HG02938 (cell line): ENCODE results near the gene RIN1.
"Not testable (repeated sequence)": the region's sequence is repeated elsewhere in the genome, so short reads cannot be mapped to it uniquely, and the experiment has no call there.

ENCODE experiments used
- ATAC-seq: cut with Tn5 transposase; IDR thresholded peaks from one replicate; pipeline ENCODE4 v1.9.1; 2021; ENCODE audit warnings: mild to moderate bottlenecking, moderate library complexity; ENCODE audit not compliant: unreplicated experiment

Gene RIN1, protein sequence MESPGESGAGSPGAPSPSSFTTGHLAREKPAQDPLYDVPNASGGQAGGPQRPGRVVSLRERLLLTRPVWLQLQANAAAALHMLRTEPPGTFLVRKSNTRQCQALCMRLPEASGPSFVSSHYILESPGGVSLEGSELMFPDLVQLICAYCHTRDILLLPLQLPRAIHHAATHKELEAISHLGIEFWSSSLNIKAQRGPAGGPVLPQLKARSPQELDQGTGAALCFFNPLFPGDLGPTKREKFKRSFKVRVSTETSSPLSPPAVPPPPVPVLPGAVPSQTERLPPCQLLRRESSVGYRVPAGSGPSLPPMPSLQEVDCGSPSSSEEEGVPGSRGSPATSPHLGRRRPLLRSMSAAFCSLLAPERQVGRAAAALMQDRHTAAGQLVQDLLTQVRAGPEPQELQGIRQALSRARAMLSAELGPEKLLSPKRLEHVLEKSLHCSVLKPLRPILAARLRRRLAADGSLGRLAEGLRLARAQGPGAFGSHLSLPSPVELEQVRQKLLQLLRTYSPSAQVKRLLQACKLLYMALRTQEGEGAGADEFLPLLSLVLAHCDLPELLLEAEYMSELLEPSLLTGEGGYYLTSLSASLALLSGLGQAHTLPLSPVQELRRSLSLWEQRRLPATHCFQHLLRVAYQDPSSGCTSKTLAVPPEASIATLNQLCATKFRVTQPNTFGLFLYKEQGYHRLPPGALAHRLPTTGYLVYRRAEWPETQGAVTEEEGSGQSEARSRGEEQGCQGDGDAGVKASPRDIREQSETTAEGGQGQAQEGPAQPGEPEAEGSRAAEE

DNA sequence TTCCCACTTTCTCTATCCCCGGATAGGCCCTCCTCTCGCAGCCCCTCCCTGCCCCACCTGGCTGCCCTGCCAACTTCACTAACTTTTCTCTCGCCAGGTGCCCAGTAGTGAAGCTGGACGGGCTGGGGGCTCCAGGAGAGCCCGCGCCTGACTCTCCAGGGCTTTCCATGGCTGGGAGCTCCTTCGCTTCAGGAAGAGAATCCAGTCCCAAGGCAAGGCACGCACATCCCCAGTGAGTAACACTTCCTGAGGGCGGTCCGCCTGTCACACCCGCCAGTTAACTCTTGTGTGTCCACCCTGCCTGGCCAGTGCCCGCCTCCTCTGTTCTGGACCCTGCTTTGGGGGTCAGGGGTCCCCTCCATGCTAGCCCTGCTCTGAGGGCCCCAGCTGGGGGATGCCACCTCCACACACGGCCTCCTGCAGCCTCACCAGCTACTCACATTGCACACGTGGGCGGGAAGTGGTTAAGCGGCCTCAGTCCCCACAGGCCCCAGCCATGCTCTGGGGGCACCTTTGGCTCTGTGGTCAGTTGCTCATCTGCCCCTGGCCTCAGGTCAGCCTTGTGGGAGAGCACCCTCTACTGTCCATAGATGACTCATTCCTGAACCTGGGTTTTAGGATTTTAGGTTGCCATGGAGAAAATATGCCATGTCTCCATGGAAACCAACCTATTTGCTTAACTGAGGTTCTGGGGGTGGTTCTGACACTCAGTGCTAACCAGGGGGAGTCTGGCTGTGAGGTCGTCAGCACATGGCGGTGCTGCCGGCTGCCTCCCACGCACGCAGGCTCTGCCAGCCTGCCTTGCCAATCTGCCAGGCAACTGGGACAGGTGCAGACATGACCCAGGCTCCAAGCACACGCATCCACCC is at the start of gene RIN1:
RIN1 (minus strand) TSS at position 201 of the 869 bp plus-strand sequence; CDS start at position 169, 32 bp downstream.
- ATAC-seq: peak; percentile 72

DNA sequence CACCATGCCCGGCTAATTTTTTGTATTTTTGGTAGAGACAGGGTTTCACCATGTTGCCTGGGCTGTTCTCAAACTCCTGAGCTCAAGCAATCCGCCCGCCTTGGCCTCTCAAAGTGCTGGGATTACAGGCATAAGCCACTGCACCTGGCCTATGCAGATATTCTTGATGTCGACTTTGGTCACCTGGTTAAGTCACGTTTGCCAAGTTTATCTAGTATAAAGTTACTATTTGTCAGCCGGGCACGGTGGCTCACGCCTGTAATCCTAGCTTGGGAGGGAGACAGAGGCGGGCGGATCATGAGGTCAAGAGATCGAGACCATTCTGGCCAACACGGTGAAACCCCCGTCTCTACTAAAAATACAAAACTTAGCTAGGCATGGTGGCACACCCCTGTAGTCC is 48.1 kb upstream of the RIN1 start:
- ATAC-seq: not testable (repeated sequence)

DNA sequence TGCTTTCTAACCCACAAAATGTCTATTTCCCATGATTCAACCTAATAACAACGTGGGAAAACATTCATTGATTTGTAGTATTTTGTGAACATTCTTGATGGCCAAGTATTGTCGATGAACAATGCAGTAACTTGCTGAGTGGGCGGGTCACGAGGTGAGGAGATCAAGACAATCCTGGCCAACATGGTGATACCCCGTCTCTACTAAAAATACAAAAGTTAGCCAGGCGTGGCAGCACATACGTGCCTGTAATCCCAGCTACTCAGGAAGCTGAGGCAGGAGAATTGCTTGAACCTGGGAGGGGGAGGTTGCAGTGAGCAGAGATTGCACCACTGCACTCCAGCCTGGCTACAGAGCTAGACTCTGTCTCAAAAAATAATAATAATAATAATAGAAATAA is 44.0 kb upstream of the RIN1 start:
- ATAC-seq: not testable (repeated sequence)

DNA sequence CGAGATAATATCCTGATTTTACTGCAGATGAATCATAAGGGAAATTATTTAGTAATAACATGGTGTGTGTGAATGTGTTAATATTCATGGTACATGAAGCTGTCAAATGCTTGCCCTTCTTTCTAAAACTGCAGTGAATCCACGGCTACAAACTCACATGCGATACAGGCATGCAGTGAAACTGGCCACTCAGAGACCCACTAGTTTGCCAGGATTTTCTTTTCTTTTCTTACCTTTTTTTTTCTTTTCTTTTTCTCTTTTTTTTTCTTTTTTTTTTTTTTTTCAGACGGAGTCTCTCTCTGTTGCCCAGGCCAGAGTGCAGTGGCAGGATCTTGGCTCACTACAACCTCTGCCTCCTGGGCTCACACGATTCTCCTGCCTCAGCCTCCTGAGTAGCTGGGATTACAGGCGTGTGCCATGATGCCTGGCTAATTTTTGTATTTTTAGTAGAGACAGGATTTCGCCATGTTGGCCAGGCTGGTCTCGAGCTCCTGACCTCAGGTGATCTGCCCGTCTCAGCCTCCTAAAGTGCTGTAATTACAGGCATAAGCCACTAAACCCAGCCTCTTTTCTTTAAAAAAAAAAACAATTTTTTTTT is 37.6 kb upstream of the RIN1 start:
- not testable (repeated sequence) for ATAC-seq

DNA sequence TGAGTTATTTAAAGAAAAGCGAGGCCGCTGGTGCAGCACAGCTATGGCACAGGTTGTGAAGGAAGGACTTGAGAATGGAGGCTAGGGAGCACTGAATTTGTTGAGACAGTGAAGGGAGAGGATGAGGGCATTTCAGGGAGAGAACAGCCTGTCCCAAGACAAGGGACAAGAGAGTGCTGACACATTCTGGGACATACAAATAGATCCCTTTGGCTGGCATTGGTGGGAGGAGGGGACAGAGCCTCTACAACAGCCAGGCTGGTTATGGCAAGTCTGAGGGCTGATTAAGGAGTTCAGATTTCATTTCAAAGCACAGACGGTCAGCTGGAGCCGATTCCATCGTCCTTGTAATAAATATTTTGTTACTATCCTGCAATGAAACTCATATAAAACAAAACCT is 37.0 kb upstream of the RIN1 start:
- ATAC-seq: no peak

DNA sequence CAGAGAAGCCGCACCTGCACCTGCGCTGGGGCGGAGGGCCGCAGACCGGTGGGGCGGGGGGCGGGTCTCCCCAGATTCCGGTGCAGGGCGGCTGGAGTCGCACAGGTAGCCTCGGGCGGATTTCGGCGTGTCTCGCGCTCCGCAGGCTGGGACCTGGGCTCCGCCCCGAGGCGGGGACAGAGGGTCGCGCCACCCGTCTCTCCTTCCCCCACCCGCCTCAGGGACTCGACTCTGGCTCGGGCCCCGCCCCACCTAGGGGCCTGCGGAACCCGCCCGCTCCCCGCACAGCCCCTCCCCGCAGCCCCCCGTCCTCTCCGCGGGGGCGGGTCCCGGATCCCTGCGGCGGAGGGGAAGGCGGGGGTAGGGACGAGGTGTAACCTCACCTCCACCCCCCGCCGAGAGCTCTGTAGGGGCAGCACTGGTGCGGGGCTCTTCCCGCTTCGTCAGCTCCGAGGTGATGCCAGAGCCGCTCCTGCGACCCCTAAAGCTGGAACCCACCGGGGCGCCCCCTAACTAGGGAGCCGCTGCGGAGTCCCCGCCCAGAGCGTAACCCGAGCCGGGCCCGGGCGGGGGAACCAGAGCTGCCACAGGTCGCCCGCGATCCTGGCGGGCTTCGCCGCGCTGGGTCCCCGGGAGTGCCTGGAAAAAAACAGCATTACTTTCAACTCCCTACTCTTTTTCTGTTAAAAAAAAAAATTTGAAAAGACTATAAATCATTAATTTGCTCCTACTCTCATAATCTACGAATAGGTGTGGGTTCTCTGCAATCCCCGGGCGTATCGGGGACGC is 35.6 kb upstream of the RIN1 start, which contains the start of gene SLC29A2:
SLC29A2 (minus strand) TSS at position 134 of the 789 bp plus-strand sequence. CDS start 169 bp downstream, outside the sequence.
- peak; percentile 42 for ATAC-seq

DNA sequence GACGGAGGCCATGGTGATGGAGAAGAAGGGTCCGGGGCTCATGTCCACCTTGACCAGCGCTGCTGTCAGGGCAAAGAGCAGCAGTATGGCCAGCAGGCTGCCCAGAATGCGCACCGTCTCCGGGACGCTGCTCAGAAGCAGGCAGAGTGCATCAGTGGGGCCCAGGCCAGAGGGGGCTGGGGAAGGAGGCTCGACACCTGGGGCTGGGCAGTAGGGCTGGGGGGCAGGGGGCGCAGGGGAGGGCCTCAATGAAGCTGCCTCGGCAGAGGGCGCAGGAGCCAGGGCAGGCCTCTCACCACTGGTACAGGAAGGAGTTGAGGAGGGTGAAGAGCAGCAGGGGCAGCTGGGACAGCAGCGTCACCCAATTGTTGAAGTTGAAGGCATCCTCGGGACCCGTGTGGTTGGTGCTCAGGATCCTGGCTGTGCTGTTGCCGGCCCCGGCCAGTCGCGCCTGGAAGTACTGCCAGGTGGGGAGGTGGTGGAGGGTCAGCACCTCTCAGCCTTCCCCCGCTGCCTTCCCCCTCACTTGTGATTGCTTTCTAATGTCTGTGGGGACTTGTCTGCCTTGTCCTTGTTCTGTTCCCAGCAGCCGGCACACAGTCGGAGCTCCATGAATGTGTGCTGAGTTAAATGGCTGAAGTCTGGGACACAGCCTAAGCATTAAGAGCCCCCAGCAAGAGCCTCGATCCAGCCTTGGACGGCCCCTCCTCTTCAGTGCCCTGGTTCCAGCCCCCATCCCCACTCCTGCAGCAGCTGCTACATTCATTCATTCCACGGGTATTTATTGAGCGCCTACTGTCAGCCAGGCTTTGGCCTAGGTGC is 33.0 kb upstream of the RIN1 start:
- ATAC-seq: no peak

DNA sequence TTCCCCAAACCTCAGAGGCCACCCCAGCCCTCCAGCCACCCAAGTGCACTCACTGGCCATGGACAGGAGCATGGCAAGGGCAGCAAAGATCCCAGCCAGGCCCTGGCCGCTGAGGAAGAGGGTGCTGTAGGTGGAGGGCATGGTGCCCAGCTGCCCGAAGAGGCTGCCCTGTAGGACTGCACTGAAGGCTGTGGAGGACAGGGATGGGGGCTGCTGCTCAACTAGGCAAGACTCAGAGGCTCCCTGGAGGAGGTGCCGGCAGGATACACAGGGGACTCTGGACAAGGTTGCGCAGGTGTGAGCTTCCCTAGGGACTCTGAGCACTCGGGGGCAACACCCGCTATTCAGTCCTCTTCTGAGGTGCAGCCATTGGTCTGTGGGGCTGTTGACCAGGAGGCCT is 32.2 kb upstream of the RIN1 start:
- no peak for ATAC-seq

DNA sequence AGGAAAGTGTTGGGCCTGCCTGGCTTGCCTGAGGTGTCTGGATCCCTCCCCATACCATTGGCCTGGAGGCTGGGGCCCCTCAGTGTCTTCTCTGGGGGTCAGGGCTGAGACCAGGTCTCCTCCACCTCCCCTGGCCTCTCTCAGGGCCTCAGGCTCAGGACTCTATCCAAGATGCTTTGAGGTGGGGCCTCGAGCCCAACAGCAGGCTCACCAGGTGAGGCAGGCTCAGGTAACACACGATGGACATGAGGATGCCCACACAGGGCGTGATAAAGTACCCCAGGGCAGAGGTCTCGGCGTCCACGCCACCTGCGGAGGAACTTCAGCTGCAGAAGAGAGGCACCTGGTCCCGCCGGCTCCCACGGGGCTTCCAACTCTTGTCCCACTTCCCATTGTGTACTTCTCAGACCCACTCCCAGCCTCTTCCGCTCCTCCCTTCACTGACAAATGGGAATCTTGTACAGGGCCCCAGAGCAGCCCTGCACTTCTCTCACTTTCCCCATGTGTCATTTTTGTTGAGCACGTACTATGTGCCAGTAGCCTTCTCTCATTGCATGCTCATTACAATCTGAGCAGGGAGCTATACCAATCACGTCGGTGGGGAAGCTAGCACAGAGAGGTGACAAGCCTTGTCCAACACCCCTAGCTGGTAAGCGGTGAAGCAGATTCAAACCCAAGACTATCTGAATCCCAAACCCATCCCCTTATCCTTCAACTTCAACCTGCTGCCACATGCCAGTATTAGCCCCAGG is 31.5 kb upstream of the RIN1 start:
- no peak for ATAC-seq

DNA sequence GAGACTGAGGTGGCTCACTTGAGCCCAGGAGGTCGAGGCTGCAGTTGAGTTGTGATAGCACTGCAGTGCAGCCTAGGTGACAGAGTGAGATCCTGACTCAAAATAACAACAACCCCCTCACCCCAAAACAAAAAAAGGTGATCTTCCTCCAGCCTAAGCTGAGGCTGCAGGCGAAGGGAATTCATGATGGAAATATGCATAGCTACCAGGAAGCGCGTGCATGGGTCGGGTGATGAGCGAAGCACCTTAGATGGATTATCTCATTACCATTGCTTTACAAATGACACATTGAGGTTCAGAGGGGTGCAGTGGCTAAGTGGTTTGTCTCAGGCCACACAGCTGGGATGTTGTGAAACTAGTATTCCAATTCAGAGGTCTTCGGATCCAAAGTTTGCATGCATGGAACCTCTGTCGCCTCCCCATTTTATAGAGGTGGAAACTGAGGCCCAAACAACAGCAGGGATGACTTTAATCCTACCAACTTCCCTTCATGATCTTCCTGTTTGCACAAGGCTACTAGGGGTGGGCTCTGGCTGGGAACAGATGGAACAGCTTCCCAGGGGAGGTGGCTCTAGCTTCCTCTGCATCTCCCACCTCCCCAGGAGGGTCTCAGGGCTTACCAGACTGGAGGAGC is 30.7 kb upstream of the RIN1 start:
- ATAC-seq: no peak

DNA sequence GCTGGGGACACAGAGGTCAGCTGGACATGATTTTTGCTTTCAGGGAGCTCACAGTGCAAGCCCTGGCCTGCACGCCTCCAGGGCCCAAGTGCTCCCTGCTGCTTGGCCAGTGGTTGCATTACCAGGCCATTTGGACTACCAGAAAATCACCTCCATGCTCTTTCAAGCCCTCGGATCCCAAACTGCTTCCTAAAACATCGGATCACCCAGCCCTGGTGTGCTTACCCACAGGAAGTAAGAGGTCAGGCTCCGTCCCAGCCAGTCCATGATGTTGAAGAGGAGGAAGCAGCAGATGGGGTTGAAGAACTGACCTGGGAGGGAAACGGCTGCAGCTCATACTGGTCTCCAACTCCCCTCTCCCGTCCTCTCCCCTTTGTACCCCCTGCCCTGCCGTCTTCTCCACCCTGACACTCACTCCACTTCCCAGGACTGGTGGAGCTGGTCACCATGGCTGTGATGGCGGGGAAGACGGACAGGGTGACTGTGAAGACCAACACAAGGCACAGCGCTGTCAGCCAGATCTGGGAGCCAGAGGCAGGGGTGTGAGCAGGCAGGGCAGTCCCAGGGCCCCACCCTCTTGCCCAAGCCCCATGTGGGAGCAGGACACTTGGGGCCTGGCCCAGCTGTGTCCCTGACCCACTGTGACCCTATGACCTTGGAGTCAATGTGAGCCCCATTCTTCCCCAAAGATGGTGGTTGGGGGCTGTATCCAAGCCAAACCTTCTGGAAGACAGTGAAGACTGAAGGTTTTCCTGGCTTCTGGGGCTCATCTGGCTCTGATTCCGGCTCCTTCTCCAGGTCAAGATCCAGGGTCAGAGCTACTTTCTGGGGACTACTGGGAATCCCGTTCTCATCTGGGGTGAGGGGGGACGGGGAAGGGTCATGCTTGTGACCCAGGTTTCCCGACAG is 29.7 kb upstream of the RIN1 start:
- no peak for ATAC-seq

DNA sequence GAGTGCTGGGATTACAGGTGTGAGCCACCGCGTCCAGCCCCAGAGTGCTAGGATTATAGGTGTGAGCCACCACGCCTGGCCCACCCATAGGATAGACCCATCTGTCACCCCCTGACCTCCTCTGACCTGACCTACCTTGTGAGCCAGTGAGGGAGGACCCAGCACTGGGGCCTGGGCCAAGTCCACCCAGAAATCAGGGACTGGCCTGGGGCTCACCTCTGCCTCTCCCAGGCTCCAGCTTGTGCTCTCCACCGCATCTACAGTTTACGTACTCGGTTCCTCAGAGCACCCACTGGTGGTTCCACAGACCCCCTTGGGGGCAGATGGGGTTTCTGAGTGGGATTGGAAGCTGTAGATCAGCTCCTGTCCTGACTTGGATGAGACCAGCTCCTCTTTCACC is 28.9 kb upstream of the RIN1 start:
- ATAC-seq: no peak

DNA sequence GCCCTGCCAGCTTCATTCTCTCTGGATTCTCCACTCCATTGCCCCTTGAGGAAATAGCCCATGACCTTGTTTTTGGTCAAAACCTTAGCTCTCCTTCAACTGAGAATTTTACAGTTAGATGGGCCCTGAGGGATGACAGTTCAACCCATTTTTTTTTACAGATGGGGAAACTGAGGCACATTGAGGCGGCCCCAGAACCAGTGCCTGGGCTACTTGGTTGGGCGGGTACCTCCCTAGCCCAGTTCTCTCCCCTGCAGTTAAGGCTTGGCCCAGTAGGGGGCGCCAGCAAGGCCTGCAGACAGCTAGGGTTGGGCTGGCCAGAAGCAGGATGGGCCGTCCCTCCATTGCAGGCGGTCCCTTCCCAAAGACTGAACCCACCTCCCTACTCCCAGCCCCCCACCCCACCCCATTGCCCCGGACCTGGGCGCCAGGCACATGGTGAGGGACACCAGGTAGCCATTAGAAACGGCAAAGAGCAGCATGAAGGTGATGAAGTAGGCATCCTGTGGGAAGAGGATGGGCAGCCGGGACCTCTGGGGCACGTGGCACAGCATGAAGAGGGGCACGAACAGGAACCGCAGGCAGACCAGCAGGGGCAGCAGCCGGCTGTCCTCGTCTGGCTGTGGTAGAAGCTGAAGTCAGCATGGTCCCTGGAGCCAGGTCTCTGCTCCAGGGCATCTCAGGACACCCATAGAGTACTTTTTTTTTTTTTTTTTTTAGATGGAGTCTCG is 27.7 kb upstream of the RIN1 start:
- no peak for ATAC-seq

DNA sequence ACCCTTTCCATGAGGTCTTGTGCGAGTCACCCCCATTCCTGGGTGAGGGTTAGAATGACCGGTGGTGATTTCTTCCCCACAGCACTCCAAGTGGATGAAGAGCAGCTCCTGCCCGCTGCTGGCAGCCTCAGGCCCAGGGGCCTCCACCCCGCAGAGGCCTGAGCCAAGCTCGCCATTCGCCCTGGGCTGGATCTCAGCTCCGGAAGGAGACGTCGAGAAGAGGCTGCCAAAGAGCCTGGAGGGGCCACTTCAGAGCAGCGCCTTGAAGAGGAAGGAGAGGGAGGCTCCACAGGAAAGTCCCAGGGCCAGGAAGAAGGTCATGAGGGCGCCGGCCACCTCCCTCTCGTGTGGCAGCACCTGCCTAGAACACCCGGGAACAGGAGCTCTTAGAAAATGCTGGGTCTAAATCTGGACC is 27.0 kb upstream of the RIN1 start:
- ATAC-seq: no peak

DNA sequence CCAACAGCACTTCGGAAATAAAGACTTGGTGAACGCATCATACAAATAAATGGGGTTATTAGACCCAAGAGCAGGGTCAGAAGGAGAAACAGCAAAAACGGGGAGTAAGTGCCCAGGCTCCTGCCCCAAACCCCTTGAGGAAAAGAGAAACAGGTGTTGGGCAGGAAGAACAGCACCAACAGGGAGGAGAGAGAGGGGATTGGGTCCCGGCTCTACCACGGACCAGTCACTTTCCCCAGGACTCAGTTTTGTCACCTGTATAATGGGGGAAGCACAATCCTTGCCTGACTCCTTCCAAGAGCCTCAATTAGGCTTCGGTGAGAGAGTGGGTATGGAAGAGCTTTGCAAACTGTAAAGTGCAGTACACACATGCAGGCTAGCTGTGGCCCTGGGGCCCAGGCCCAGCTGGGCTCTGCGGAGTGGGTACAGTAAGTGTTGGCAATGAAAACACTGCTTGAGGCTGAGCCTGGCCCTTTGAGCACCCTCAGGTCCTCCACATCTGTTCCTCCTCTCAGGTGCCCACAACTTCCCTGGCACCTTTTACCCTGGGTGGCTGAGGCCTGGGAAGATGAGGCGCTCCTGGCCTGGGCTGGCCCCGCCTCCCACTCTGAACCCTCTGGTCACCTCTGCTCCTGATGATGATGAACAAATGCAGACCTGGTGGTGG is 26.4 kb upstream of the RIN1 start:
- ATAC-seq: no peak
